ENCODE results near the gene LRP1B.

Gene LRP1B

DNA sequence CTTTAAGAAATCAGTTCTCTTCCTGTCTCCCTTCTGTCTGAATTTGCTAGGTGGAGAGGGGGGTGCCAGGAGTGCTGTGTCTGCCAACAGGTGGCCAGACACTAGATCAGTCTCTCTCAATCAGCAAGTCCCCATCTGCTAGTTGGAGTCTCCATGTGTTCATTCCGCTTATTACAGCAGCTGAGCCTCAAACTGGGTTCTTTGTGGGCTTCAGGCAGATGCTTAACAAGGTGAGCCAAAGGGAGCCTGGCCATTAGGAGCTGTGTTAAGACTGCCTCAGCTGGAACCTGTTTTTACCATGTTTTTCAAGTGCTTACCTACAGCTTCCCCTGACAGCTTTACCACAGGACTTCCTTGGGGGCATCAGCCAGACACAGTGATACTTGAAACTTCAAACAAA lies 401.9 kb downstream of the LRP1B start:
- DNase-seq = no peak

DNA sequence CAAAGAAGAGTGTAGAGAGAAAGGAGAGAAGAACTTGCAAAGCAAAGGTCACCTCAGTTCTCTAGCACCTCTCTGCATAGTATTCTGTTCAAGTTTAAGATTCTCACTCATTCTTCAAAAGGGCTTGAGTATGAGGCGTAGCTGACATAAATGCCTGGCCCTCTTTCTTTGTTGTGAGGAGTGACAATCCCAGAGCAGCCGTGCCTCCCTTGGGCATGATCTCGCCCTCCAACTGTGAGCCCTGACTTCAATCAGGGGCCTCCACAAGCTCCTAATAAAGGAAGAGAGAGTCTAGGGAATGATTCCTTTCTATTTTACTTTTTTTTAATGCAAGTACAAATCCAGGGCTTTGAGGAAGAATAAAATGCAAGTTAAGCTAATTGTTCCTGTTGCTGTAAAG lies 402.7 kb downstream of the LRP1B start:
- no peak for DNase-seq

DNA sequence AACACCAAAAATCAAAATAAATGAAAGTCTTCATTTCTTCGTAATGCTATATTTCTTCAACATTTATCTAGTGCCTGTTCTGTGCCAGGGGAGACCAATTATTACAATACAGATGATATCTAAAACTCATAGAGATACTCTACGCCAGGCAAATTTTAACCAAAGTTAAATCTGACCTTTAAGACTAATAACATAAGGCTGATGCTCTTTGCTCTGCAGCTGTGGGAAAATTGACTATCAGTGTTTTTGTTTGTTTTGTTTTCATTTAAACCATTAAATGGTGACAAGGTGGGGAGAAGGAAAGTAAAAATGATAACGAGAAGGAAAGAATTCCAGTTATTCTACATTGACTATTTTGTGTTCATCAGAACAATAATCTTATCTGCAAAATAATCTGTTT lies 406.4 kb downstream of the LRP1B start:
- DNase-seq = no peak

GRCh38 chr2:141723814-141724213 lies 407.0 kb downstream of the LRP1B start:
- no peak for DNase-seq

- DNase-seq = no peak
These were observed 410.3 kb downstream of the LRP1B start for GRCh38 chr2:141720476-141720875.

DNA sequence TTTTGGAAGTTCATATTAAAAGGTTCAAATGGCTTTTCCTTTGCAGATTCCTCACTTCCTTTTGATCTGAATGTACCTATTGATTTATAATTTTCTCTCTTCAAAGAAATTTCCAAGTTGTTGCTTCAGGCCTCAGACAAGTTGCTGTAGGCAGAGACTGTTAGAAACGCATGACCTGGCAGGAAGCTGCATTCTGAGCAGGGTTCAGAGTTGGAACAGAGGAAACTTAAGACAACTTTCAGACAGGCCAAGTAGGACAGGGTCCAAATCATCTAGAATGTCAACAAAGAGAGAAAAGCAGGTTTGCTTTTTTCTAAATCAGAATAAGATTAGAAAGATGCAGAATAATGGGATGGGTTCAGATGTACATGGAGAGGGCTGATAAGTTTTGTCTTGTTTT lies 416.3 kb downstream of the LRP1B start:
- no peak for DNase-seq

- no peak for DNase-seq
These were observed 419.2 kb downstream of the LRP1B start for GRCh38 chr2:141711627-141712026.

DNA sequence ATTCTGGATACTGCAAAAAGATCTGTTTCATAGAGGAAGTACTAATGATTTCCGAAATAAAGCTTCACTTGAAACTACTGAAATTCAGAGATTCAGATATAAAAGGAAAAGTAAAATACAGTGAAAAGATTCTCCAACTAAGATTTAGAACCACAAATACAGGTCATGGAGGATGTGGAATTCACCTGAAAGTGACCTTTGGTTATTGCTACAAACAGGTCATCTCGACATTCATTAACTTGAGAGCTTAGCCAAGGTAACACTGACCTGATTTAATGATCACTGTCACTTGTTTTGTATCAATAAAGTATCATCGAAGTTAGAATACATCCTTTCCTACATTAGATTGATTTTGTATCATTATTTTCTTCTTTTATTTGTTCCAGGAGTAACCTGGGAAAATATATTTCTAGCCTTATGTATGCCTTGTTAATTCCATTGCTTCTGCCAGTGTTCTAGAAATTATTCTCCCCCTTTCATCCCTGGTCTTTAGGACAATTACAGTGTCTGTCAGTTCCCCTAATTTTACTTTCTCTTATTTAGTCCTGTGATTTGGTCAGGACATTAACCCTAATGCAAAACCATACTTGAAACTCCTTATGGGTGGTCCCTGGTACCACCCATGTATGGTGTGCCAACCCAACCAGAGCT lies 420.1 kb downstream of the LRP1B start:
- no peak for DNase-seq

- no peak for DNase-seq
These were observed 421.1 kb downstream of the LRP1B start for GRCh38 chr2:141709756-141710155.

GRCh38 chr2:141707486-141707885 lies 423.3 kb downstream of the LRP1B start:
- no peak for DNase-seq

DNA sequence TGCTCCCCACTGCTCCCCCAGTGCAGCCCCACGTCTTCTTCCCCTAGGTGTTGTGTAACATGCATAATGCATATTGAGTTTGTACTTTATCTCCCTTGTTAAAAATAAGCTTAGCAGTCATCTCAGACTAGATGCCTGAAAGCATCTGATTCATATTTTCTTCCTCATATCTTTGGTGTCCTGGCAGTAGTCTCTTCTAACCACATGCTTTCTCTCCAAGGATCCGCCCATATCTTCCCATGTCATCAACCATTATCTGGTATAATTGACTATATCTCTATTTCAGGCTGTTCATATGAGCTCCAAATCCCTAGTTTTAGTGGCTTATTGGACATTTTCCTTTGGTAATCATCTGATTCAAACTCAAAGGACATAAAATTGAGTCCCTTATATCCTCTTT lies 426.3 kb downstream of the LRP1B start:
- DNase-seq = no peak

- no peak for DNase-seq
These were observed 427.3 kb downstream of the LRP1B start for GRCh38 chr2:141703501-141703900.

GRCh38 chr2:141701618-141702017 lies 429.2 kb downstream of the LRP1B start:
- DNase-seq = no peak

DNA sequence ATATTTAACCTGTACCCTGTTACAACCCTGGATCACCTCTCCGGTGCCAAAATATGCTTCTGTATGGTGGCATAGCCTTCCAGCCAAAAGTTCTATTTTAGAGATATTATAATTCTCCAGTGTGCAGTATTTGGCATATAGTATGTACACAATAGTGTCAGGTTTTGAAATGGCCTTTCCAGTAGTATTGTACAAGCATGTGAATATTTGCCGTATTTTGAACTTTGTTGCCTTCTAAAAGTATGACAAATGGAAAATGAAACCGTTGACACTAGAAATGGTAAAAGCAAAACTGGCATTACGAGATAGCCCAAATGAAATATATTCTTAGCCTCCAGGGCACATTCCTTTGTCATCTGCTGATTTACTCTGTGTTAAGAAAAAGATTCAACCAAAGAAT lies 431.2 kb downstream of the LRP1B start:
- no peak for DNase-seq

- no peak for DNase-seq
These were observed 432.3 kb downstream of the LRP1B start for GRCh38 chr2:141698500-141698899.

DNA sequence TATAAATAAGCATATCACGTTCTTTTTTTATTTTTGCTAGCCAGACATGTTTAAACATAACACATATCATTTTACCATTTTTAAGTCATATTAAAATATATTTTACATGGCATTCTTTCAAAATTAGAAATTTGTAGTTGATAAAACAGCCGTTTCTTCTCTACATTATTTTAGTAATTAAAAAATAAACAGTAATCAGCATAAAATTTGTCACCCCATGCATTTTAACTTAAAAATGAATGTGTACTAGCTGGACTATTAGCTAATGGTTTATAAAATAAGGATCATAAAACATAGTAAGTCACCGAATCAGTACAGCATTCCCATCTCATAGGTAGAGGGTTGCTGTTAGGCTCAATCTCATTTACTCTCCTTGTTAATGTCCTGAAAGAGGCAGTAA lies 433.8 kb downstream of the LRP1B start:
- DNase-seq = no peak

GRCh38 chr2:141694180-141694579 lies 436.6 kb downstream of the LRP1B start:
- no peak for DNase-seq

GRCh38 chr2:141692829-141693228 lies 438.0 kb downstream of the LRP1B start:
- DNase-seq = no peak

DNA sequence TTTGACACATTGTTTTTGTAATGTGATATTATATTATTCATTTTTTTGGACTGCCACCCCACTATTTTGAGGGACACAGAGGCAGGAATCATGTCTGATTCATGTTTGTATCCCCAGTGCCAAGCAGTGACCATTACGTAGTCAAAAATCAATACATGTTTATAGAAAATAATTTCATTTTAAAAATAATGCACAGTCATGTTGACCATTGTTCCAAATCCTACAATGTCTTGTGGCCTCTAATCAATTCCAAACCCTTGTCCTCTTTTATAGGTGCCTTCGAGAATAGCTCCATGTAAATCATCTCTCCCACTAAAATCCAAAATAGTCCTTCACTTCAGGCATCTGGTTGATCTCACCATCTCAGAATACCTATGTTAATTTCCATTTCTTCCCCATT lies 454.7 kb downstream of the LRP1B start:
- no peak for DNase-seq

- no peak for DNase-seq
These were observed 464.6 kb downstream of the LRP1B start for GRCh38 chr2:141666191-141666590.

- no peak for DNase-seq
These were observed 470.6 kb downstream of the LRP1B start for GRCh38 chr2:141660232-141660631.

DNA sequence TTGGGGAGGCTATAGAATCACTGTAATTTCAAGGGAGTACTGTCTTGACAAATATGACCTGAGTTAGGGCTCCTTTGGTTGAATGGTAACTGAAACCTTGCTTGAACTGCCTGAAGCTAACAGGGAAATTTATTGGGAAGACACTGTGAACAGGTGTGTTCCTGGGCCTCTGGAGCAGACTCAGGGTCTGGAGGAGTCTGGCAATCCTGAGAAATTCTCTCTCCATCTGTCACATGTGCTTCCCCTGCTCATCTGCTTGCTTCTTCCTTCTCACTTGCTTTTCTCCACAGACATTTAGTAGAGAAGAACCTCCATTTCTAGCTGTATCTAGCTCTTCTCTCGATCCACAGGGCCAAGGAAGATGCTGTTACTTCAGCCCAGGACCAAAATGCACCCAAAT lies 476.5 kb downstream of the LRP1B start:
- no peak for DNase-seq

DNA sequence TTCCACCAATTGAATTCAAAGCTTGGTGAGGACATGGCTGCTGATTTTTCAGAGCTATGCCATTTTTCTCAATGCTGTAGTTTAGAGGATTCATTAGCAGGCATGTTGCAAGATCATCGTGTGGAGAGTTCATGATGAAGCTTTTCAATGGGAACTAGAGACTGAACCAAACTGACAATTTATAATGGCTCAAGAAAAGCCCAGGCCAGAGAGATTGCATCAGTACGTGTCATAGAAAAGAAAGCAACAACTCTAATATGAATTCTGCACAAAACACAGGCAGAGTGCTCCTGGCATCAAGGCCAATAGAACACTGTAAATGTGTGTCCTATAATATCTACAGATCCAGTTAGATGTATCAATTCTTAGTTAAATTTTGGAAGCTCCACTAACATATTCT lies 477.6 kb downstream of the LRP1B start:
- DNase-seq = no peak

GRCh38 chr2:141652308-141652707 lies 478.5 kb downstream of the LRP1B start:
- DNase-seq = no peak

DNA sequence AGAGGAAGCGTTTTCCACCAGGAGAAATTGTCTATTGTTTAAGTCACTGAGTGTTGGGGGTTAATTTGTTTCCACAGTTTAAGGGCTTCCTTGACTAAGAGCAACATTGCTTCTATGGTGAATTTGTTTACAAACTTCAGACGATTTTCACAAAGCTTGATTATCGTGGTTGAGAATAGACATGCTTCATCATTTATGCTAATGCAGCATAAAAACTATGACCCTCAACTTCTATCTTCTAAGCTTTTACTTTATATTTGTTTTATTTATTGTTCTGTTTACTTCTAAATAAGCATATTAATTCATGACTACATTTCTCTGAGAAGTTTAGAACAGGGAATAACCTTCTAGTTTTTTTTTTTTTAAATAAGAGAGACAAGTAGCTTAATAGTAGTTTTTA lies 483.5 kb downstream of the LRP1B start:
- no peak for DNase-seq

GRCh38 chr2:141641462-141641861 lies 489.4 kb downstream of the LRP1B start:
- DNase-seq = no peak

Measured in NCI-H526 (cell line).